DND-41 (cell line): Measurements from ENCODE around the gene C14orf119.

Source experiments
- EZH2 ChIP-seq: IDR thresholded peaks from 3 replicates; pipeline ENCODE4 v1.6.1; 2012; ENCODE audit warnings: borderline replicate concordance, low read depth, mild to moderate bottlenecking, moderate library complexity, low read length, inconsistent platforms; ENCODE audit not compliant: severe bottlenecking
- TF ChIP-seq, protein P1 (sequence below): IDR thresholded peaks from 2 replicates; pipeline ENCODE4 v1.5.1; 2012; ENCODE audit warnings: borderline replicate concordance, low read length, moderate library complexity, mild to moderate bottlenecking; ENCODE audit not compliant: poor library complexity, severe bottlenecking; ENCODE audit errors: extremely low read depth

DNA sequence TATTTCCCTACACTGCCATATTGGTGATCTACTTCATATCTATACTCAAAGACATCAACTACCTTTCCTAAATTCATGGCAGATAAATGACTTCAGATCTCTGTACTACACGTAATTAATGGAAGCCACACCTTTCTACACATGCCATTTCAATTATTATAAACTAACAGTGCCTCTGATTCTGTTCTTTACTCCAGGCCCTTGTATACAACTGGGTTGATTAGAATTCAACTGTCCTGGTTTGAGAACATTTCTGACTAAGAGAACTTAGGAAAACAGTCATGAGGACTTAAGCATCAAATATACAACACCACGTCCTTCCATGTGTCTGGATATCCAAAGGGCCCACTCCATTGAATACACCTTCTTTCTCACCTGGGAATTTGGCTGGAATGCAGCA lies 2.2 kb upstream of the C14orf119 start:
- TF ChIP-seq, protein P1, sequence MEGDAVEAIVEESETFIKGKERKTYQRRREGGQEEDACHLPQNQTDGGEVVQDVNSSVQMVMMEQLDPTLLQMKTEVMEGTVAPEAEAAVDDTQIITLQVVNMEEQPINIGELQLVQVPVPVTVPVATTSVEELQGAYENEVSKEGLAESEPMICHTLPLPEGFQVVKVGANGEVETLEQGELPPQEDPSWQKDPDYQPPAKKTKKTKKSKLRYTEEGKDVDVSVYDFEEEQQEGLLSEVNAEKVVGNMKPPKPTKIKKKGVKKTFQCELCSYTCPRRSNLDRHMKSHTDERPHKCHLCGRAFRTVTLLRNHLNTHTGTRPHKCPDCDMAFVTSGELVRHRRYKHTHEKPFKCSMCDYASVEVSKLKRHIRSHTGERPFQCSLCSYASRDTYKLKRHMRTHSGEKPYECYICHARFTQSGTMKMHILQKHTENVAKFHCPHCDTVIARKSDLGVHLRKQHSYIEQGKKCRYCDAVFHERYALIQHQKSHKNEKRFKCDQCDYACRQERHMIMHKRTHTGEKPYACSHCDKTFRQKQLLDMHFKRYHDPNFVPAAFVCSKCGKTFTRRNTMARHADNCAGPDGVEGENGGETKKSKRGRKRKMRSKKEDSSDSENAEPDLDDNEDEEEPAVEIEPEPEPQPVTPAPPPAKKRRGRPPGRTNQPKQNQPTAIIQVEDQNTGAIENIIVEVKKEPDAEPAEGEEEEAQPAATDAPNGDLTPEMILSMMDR, result no peak
- TF ChIP-seq EZH2, result no peak
